Measurements from ENCODE around the gene CST4. TPM values are rescaled to one million over a fixed set of nuclear protein-coding genes. Genes with fewer than 3 reads are reported as not detected.

Gene CST4
- total and polyA plus RNA-seq, 8 donors = not detected

GRCh38 chr20:23656372-23656771 lies 32.5 kb downstream of the CST4 start:
- ATAC-seq = peak in 3 of 4 donors; percentile 28 to 68 (median 47)
- WGBS, 2 donors = 71 to 79% methylated on average over 10 of the region's 10 CpGs
- no peak for FAIRE-seq
- intact Hi-C loops (cut with DNase I) = no loop called here
- Histone ChIP-seq H3K27me3 (no peaks in the 10 kb centered on the region), H3K4me1 (no peaks in the 10 kb centered on the region), H3K36me3 (no peaks in the 10 kb centered on the region), H3K27ac (no peak overlapping the region), H3K4me3 (no peak overlapping the region), H3K9me3 (no peaks in the 10 kb centered on the region)
- DNase-seq = no peak
- no peak for TF ChIP-seq CTCF (IDR thresholded peaks at IDR 0.05)

- H3K36me3 ChIP-seq = no peaks in the 10 kb centered on the region
- H3K4me3 ChIP-seq = no peak overlapping the region
- H3K27ac ChIP-seq = peak overlapping the region in 1 of 4 donors; percentile 28
- no peaks in the 10 kb centered on the region for H3K9me3 ChIP-seq
- FAIRE-seq (no peak), DNase-seq (peak in 1 of 6 donors; percentile 57), ATAC-seq (peak in 3 of 4 donors; percentile 35 to 77 (median 75))
- 63 to 64% methylated on average over 23 of the region's 23 CpGs for WGBS, 2 donors
- no peaks in the 10 kb centered on the region for H3K4me1 ChIP-seq
- H3K27me3 ChIP-seq = no peaks in the 10 kb centered on the region
- intact Hi-C loops (cut with DNase I) = no loop called here
- TF ChIP-seq CTCF (IDR thresholded peaks at IDR 0.05) = no peak
These were observed 33.2 kb downstream of the CST4 start for GRCh38 chr20:23655491-23656211.

GRCh38 chr20:23654717-23655116 lies 34.1 kb downstream of the CST4 start:
- ATAC-seq (no peak), DNase-seq (no peak), FAIRE-seq (no peak)
- WGBS, 2 donors = 56 to 63% methylated on average over 4 of the region's 4 CpGs
- Histone ChIP-seq H3K27me3 (no peaks in the 10 kb centered on the region), H3K4me3 (no peak overlapping the region), H3K36me3 (no peaks in the 10 kb centered on the region), H3K27ac (no peak overlapping the region), H3K9me3 (no peaks in the 10 kb centered on the region), H3K4me1 (no peaks in the 10 kb centered on the region)
- no peak for TF ChIP-seq CTCF (IDR thresholded peaks at IDR 0.05)
- intact Hi-C loops (cut with DNase I) = no loop called here

GRCh38 chr20:23654000-23654399 lies 34.8 kb downstream of the CST4 start:
- intact Hi-C loops (cut with DNase I) = no loop called here
- Histone ChIP-seq H3K27me3 (no peaks in the 10 kb centered on the region), H3K4me3 (no peak overlapping the region), H3K9me3 (no peaks in the 10 kb centered on the region), H3K27ac (no peak overlapping the region), H3K4me1 (no peaks in the 10 kb centered on the region), H3K36me3 (no peaks in the 10 kb centered on the region)
- ATAC-seq = no peak
- FAIRE-seq = no peak
- WGBS, 2 donors = 62 to 81% methylated on average over 2 of the region's 2 CpGs
- no peak for DNase-seq
- TF ChIP-seq CTCF (IDR thresholded peaks at IDR 0.05) = no peak

GRCh38 chr20:23653400-23653938 lies 35.4 kb downstream of the CST4 start:
- FAIRE-seq (no peak), ATAC-seq (no peak), DNase-seq (no peak)
- no peaks in the 10 kb centered on the region for H3K9me3 ChIP-seq
- H3K36me3 ChIP-seq = no peaks in the 10 kb centered on the region
- intact Hi-C loops (cut with DNase I) = no loop called here
- no peak overlapping the region for H3K27ac ChIP-seq
- WGBS, 2 donors = 86 to 90% methylated on average over 3 of the region's 3 CpGs
- no peak overlapping the region for H3K4me3 ChIP-seq
- no peaks in the 10 kb centered on the region for H3K27me3 ChIP-seq
- H3K4me1 ChIP-seq = no peaks in the 10 kb centered on the region
- TF ChIP-seq CTCF (IDR thresholded peaks at IDR 0.05) = no peak
